Adipose tissue (tissue), 3 donors: ENCODE results near the gene CHN1. TPM values are rescaled to one million over a fixed set of nuclear protein-coding genes. Genes with fewer than 3 reads are reported as not detected.

ENCODE experiments used
- H3K27ac ChIP-seq: one replicate; pipeline ENCODE4 v1.5.1; 2013; ENCODE audit warnings: low read depth, low read length
- WGBS, 3 donors: extraction: QIAGEN DNeasy Blood & Tissue Kit; methylation state at CpG; one replicate each; pipeline ENCODE4 v1.1.7; 2013; 5-methylcytosine and 5-hydroxymethylcytosine counted together
- polyA plus RNA-seq, 3 donors: library from polyadenylated mRNA; stranded (reverse); fragments of 200-250 nt; gene quantifications; one replicate each; pipeline ENCODE4 v1.2.3, GENCODE V29; 2013
- donor health status: healthy with polysubstance abuse.
- donor health status: Bipolar disorder and iron deficiency.
- donor health status: healthy.

CHN1 gene
- polyA plus RNA-seq, 3 donors = 3.0 to 11.1 (median 7.3) TPM

DNA sequence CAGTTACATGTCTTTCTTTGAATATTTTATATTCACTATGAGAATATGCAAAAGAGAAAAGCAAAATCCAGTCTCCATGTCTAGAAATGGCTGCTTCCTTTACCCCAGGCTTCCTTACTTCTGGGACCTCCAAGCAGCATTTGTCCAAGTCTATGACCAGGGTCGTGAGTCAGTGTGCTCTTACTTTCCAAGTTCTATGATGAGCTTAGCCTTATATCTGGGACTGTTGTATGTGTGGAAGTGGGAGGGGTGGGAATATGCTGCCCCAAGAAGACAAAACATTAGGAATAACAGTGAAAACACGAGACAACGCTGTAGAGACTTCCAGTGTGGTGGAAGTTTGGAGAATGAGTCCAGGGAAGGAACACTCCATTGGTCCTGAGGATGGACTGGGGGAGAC is 219.7 kb downstream of the CHN1 start:
- no peak overlapping the region for H3K27ac ChIP-seq
- 71 to 88% (median 84%) methylated on average over 3 of the region's 3 CpGs for WGBS, 3 donors

- whole genome bisulfite sequencing, 3 donors = 90 to 93% (median 93%) methylated on average over 5 of the region's 5 CpGs
- H3K27ac ChIP-seq = no peak overlapping the region
These were observed 220.3 kb downstream of the CHN1 start for GRCh38 chr2:174784909-174785308.

GRCh38 chr2:174784316-174784715 is 220.9 kb downstream of the CHN1 start:
- no peak overlapping the region for H3K27ac ChIP-seq
- 92 to 97% (median 93%) methylated on average over 7 of the region's 7 CpGs for WGBS, 3 donors

GRCh38 chr2:174781996-174782395 is 223.2 kb downstream of the CHN1 start:
- H3K27ac ChIP-seq = no peak overlapping the region
- WGBS, 3 donors = 68 to 75% (median 73%) methylated on average over 11 of the region's 11 CpGs

DNA sequence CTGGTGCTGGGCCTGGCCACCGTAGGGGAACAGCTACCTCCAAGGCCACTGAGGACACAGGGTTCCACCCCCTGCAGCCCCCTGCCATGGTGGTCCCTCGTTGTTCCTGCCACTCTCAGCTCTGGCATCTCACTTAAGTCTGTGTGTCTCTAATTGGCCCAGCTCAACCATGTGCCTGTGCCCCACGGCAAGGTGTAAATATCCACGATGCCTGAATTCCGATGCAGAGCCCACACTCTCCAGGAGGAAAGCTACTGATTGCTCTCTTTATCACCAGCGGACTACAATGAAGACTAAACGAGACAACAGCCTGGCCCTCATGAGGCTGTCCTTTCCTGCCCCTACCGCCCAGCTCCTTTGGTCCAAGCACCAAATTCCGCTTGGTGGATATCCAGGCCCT is 223.9 kb downstream of the CHN1 start:
- WGBS, 3 donors = 84 to 94% (median 93%) methylated on average over 9 of the region's 9 CpGs
- H3K27ac ChIP-seq = no peak overlapping the region

DNA sequence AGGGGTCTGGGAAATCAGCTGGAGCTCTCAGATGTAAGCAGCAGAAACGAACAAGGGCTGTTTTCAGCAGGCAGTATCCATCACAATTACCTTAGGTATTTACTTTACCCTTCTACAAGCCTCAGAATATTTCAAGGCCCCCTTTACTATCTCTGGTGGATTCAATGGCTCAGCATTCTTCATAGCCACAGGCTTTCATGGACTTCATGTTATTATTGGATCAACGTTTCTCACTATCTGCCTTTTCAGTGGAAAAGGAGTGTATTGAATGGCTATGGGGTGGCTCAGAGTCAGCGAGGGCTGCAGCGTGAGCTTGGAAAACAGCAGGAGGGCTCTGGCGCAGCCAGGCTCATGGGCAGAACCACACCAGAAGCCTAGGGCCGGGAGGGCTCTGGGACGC is 224.3 kb downstream of the CHN1 start:
- 88 to 94% (median 91%) methylated on average over 7 of the region's 7 CpGs for WGBS, 3 donors
- H3K27ac ChIP-seq = no peak overlapping the region

- WGBS, 3 donors = 90 to 91% (median 91%) methylated on average over 5 of the region's 5 CpGs
- no peak overlapping the region for H3K27ac ChIP-seq
These were observed 224.9 kb downstream of the CHN1 start for GRCh38 chr2:174780191-174780840.

DNA sequence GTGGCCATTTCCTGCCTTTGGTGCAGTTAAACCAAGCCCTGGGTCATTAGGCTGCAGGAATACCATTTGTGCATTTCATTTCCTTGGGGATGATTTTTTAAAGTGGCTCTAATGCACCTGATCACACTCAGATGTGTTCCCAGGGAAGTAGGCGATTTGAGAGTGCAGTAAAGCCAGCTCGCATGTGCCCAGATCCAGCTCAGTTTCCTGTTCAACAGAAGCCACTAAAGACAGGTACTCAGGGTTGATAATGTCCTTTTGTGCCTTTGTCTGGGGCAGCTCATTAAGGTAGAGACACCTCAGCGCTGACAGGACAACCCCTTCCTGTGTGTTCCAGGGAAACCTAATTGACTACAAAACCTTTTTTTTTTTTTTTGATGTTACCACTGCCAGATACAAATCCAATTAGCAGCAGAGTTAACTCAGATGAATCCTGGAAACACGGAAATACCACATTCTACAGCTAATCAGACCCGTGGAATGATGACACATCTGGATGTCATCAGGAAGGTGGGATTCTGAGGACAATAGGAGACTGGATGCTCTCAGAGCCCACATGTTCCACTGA is 225.7 kb downstream of the CHN1 start:
- 66 to 77% (median 76%) methylated on average over 5 of the region's 5 CpGs for WGBS, 3 donors
- no peak overlapping the region for H3K27ac ChIP-seq

GRCh38 chr2:174778085-174778981 is 226.8 kb downstream of the CHN1 start:
- WGBS, 3 donors = 47 to 72% (median 47%) methylated on average over 13 of the region's 13 CpGs
- H3K27ac ChIP-seq = no peak overlapping the region

DNA sequence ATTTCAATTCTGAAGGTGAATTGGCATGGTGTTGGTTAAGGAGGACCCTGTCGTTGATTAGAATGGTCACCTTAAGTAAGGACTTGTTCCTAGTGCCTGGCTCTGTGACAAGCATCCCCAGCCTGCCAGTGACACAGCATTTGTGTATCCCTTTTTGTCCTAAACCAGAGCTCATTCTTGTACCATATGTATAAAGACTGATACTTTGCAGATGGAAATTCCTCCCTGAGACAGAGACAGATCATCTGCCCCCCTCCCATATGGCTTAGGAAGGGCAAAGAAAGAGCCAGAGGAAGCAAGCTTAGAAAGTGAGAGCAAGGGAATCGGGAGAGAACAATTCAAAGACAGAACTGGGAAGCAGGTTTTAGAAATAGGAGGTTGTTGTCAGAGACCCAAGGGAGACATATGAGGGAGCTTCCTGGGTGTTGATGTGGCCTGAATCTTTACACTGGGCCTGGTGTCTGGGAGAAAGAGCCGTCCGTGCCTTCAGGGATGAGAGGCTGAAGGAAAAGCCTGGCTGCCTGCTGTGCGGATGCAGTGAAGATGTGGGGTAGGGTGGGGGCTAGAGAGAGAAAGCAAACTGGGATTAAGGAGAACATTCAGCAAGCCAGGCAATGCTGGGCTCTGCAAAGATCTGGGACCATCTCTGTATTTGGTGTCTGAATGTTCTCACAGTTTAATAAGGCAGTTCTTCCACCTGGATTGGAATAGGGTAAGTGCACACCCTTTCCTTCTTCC is 227.7 kb downstream of the CHN1 start:
- H3K27ac ChIP-seq = no peak overlapping the region

DNA sequence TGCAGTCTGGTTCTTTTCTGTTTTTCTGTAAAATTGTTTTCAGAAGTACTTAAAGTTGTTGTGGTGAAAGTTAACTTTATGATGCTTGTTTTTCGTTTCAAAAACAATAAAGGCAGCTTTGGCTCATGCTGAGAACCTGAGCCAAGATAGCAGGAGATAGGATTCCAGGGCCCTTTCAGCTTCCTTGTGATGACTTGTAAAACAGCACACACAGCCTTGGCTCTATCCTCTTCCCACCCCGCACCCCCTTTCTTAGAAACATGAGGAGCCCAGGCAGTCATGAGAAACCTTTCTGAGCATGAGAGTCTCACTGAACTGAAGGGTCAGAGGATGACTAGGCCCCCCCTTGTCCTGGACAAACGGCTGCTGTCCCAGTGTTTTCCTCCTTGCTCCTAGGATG is 228.5 kb downstream of the CHN1 start:
- WGBS, 3 donors = 77 to 80% (median 79%) methylated on average over 3 of the region's 3 CpGs
- H3K27ac ChIP-seq = no peak overlapping the region

More for the DNA sequence above, 227.7 kb downstream of the CHN1 start:
- WGBS, 3 donors = 75 to 87% (median 76%) methylated on average over 5 of the region's 5 CpGs

GRCh38 chr2:174776223-174776622 is 229.0 kb downstream of the CHN1 start:
- no peak overlapping the region for H3K27ac ChIP-seq
- WGBS, 3 donors = 77 to 82% (median 77%) methylated on average over 6 of the region's 6 CpGs

GRCh38 chr2:174775571-174775980 is 229.6 kb downstream of the CHN1 start:
- 60 to 85% (median 68%) methylated on average over 5 of the region's 5 CpGs for WGBS, 3 donors
- H3K27ac ChIP-seq = no peak overlapping the region

DNA sequence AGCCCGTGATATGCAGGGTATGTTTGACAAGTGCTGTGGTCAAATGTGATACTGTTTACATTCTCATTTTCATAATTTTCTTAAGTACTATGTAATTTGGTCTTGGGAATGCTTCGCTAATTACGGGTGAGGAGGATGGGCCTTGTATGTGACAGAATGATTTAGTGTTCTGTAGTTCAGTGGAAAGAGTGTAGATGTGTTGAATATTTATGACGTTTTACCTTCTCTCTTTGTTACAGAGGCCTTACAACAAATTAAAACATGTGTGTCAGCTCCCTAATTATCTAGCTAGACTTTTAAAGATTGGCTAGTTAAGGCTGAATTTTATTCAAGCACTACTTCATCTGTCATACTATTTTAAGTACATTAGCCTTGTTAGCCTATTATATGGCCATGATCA is 230.3 kb downstream of the CHN1 start:
- WGBS, 3 donors = 84 to 94% (median 92%) methylated on average over 4 of the region's 4 CpGs
- H3K27ac ChIP-seq = no peak overlapping the region

- WGBS, 3 donors = 40 to 58% (median 51%) methylated on average over 2 of the region's 2 CpGs
- H3K27ac ChIP-seq = no peak overlapping the region
These were observed 232.0 kb downstream of the CHN1 start for GRCh38 chr2:174773215-174773614.

DNA sequence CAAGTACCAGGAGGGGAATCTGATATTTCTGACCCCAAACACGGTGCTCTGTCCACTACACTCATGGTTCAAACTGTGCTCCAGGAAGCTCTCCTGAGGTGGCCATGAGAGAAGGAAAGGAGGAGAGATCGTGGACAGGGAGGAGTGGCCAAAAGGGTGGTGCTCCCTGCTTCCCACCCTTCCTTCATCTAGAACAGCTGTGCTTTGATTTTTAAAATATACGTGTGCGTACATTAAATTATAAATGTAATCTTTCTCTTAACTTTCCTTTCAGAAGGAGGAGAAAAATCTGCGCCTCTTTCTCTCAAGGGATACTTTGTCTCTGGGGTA is 232.7 kb downstream of the CHN1 start:
- WGBS, 3 donors = 67 to 74% (median 73%) methylated on average over 5 of the region's 5 CpGs
- H3K27ac ChIP-seq = no peak overlapping the region

- 34 to 44% (median 39%) methylated on average over 14 of the region's 14 CpGs for WGBS, 3 donors
- H3K27ac ChIP-seq = no peak overlapping the region
These were observed 233.3 kb downstream of the CHN1 start for GRCh38 chr2:174771631-174772471.

- 61 to 80% (median 79%) methylated on average over 3 of the region's 3 CpGs for WGBS, 3 donors
These were observed 234.0 kb downstream of the CHN1 start for GRCh38 chr2:174771136-174771535.

More at GRCh38 chr2:174771136-174771535, 234.0 kb downstream of the CHN1 start:
- no peak overlapping the region for H3K27ac ChIP-seq
